ENCODE measurements around the gene PPM1H.

Gene PPM1H

DNA sequence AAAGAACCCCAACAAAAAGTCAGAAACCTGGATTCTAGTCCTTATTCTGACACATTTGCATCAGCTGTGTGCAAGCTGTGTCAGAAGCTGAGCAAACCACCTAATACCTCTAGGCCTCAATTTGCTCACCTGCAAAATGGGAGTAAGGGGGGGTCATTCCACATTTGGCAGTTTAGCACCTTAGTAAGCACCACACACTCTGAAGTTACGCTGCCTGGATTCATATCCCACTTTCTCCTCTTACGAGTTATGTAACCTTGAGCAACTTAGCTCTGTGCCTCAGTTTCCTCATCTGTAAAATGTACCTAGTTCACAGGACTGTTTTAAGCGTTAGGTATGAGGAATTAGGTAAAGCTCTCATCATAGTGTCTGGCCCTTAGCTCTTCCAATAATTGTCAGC is 218.9 kb downstream of the PPM1H start:
- no peak for DNase-seq

- peak in 33 of 56 donors; percentile 10 to 73 (median 42) for DNase-seq
These were observed 219.9 kb downstream of the PPM1H start for GRCh38 chr12:62714774-62715721.

GRCh38 chr12:62714181-62714773 is 220.7 kb downstream of the PPM1H start:
- no peak for DNase-seq

DNA sequence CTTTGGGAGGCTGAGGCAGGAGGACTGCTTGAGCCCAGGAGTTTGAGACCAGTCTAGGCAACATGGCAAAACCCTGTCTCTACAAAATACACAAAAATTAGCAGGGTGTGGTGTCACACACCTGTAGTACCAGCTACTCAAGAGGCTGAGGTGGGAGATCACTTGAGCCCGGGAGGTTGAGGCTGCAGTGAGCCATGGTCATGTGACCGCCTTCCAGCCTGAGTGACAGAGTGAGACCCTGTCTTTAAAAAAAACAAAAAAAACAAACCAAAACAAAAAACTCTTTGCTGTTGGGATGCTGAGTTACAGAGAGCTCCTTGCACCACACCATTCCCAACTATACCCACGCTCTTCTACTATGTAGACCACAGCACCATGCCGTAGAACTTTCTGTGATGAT is 221.2 kb downstream of the PPM1H start:
- DNase-seq, result no peak

DNA sequence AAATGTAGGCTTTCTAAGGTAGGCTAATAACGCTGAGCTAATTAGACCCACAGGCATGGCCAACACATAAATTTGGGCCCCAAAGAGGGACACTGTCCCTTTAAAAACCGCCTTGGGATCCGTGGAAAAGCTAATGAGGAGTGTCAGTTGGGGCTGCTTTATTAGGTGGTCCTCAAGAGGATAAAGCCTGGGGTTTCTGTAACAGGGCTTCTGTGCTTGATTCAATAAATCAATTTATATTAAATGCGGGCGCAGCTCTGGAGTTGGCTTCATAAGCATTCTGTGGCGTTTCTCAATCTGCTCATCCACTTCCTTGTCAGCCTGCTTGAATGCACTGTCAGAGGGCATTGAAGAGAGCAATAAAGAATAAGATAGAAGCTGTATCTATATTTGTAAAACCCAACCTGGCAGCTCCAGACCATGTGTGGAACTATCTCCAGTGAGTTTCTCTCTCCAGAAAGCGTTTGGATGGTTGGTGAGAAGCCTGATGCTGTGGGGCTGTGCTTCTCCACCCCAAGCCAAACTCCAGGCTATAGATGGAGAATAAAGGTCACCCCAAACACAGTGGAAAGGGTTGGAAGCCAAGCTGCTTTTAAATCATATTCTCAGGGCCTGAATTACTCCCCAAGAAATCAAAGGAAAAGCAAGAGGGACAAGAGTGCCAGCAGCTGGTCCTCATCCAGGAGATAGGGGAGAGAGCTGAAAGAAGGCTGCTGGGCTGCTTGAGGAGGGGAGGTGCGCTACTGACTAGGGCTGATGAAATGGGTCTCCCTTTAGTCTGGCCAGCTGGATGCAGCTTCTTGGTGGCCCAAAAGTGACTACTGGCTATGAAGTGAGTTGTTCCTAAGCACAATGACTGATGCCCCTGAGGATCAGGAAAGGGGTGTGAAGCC is 222.0 kb downstream of the PPM1H start:
- DNase-seq, result no peak

DNA sequence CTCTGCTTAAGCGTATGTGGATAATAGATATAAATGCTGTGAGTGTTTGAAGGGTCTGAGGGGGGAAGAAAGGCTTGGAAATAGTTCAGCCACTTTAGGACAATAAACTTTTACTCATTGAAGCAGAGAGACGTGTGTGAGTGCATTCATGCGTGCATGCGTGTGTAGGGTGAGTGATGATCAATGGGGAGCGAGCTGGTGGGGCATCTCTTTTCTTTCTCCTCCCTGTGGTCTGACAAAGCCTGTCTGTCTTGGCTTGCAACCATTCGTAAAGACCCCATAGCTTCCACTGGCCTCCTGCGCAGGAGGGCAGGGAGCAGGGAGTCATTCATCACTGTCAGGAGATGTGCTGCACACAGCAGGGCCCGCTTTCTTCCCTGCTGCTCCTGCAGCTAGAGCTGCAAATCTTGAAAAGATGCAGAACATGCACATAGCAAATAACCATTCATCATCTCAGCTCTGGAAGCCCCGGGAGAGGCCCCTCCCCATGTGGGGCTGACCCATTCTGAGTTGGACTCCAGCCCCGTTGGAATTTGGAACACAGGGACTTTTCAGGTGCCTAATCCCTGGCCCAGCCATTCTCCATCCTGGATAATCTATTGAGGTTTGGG is 223.2 kb downstream of the PPM1H start:
- DNase-seq, result no peak

DNA sequence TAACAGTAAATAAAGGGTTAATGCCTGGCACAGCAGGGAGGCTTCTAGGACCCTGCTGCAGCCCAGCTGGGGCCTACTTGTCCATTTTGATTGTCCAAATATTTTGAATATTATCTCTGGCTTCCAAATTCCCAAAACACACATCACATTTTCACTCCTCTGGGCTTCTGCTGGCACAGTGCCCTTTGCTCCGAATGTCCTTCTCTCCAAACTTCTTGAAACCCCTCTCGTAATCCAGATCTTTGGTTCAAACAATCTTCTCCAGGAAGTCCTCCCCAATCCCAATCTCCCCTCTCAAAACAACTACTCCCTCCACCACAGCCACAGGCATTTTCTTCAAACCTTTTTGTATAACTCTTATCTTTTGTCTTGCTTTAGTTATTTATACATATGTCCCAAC is 225.6 kb downstream of the PPM1H start:
- no peak for DNase-seq

- DNase-seq, result no peak
These were observed 227.0 kb downstream of the PPM1H start for GRCh38 chr12:62707939-62708338.

- no peak for DNase-seq
These were observed 229.1 kb downstream of the PPM1H start for GRCh38 chr12:62705846-62706245.

DNA sequence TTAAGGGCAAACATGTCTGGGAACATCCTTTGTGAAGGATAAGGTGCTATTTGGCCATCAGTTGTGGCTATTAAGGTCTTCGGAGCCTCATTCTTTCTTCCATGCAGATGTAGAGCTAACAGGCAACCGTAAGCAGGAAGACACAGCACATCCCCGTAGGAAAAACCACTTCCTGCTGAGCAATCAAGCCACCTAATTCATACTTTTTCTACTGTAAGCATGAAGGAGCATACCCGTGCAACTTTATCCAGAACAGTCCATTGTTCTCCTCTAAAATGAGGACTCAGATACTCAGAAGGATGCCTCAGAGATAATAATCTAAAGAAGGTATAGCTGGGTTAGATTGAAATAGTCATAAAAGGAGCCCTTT is 232.0 kb downstream of the PPM1H start:
- no peak for DNase-seq

- no peak for DNase-seq
These were observed 233.5 kb downstream of the PPM1H start for GRCh38 chr12:62701492-62701891.

GRCh38 chr12:62700091-62700880 is 234.7 kb downstream of the PPM1H start:
- DNase-seq, result no peak

- DNase-seq, result no peak
These were observed 236.2 kb downstream of the PPM1H start for GRCh38 chr12:62698701-62699101.

DNA sequence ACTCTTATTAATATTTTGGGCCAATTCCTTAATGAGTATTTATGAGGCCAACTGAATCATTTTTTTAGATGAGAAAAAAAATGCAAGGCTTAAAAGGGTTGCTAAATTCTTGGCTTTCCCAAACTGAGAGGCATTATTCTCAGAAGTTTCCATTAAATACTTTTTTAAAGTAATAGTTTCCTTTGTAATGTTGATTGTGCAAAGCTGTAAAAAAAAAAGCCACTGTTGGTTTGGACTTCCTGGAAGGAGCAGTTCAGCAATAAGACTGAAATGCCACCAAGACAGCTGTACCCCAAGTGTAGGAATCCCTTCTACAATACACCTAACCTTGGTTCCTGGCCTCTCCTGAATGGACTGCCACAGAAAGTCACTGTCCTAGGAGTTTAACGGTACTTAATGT is 237.1 kb downstream of the PPM1H start:
- DNase-seq, result no peak

GRCh38 chr12:62695696-62696095 is 239.3 kb downstream of the PPM1H start:
- DNase-seq, result no peak

GRCh38 chr12:62694632-62695031 is 240.3 kb downstream of the PPM1H start:
- no peak for DNase-seq

DNA sequence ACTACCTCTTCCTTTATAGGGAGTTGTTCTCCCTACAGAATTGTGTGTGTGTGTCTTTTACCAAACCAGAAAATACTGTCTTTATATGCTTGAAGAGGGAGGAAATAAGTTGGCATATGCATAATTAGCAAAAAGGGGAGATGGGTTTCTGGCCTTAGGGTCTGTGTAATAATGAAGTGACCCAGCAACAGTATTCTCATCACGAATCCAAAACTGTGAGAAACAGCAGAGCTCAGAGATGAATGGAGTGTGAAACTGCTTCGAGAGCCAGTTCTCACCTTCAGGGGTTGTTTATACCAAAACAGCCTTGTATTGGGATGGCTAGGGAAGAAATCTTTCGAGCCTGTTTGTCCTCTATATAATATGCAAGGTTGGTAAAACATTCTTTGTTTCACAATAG is 240.8 kb downstream of the PPM1H start:
- DNase-seq, result no peak

DNA sequence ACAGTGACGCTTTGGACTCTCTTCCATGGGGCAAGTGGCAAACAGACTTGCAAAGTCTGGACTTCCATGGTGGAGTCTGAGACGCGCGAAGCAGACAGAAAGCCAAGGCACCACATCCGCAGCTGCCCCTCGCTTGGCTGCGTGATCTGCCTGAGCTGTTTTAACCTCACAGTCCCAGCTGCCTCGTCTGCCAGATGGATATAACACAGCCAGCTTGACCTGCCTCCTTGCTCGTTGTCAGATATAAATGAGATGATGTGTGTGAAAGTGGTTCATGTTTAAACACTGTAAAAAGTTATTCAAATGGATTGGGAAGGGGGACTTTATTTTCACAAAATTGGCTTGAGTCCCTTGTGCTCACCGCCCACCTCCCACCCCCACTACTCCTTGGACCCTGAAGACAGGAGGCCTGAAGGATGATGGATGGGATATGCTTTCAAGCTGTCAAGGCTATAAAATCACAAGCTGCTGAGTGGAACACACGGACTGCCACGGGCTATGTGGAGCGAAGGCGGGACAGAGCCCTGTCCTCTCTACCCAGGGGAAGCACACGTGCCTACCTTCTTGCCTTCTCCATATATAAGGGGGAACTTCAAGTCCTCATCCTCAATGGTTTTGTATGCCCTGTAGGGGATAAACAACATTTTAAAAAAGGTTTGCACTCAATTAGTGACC is 241.4 kb downstream of the PPM1H start:
- no peak for DNase-seq

- DNase-seq, result no peak
These were observed 242.1 kb downstream of the PPM1H start for GRCh38 chr12:62692884-62693283.

DNA sequence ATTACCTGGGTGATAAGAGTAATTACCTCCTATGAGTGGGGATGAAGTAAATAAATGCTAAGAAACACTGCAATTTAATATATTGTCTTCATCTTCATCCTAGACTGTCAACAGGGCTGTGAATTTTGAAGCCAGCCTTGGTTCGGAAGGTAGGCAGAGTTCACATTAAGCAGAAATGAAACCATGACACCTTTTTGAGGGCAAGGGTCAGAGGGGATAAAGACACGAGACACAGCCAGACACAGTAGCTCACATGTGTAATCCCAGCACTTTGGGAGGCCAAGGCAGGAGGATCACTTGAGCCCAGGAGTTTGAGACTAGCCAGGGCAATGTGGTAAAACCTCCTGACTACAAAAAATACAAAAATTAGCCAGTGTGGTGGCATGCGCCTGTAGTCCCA is 243.6 kb downstream of the PPM1H start:
- DNase-seq, result no peak
